NCI-H187 (cell line): Measurements from ENCODE around the gene KIF13A.
A peak's percentile ranks its signal among the peaks of the same experiment; 100 is the strongest.
"Not testable (repeated sequence)": the region's sequence is repeated elsewhere in the genome, so short reads cannot be mapped to it uniquely, and the experiment has no call there.

Source experiments
- DNase-seq, 2 experiments: peaks; one replicate each; lab custom pipeline; 2025; lab: John Stamatoyannopoulos, UW

The KIF13A gene

GRCh38 chr6:17845598-17845997, 141.8 kb downstream of the KIF13A start:
- no peak for DNase-seq

- DNase-seq, result not testable (repeated sequence)
Observed at GRCh38 chr6:17844967-17845366, 142.5 kb downstream of the KIF13A start.

GRCh38 chr6:17842934-17843821, 144.3 kb downstream of the KIF13A start:
- DNase-seq, result no peak

GRCh38 chr6:17842014-17842776, 145.2 kb downstream of the KIF13A start:
- DNase-seq, result no peak

GRCh38 chr6:17839513-17840223, 147.8 kb downstream of the KIF13A start:
- no peak for DNase-seq

- no peak for DNase-seq
Observed at GRCh38 chr6:17836293-17836692, 151.1 kb downstream of the KIF13A start.

- DNase-seq, result no peak
Observed at GRCh38 chr6:17835784-17836183, 151.7 kb downstream of the KIF13A start.

- DNase-seq, result no peak
Observed at GRCh38 chr6:17831135-17831534, 156.3 kb downstream of the KIF13A start.

GRCh38 chr6:17829905-17830304, 157.5 kb downstream of the KIF13A start:
- DNase-seq, result no peak

GRCh38 chr6:17828149-17828548, 159.3 kb downstream of the KIF13A start:
- no peak for DNase-seq

GRCh38 chr6:17826301-17826700, 161.1 kb downstream of the KIF13A start:
- DNase-seq, result no peak

GRCh38 chr6:17820055-17820454, 167.4 kb downstream of the KIF13A start:
- peak in 1 of 2 experiments; percentile 22 for DNase-seq

- DNase-seq, result no peak
Observed at GRCh38 chr6:17817763-17818162, 169.7 kb downstream of the KIF13A start.

GRCh38 chr6:17816921-17817611, 170.4 kb downstream of the KIF13A start:
- DNase-seq, result no peak

GRCh38 chr6:17813542-17813941, 173.9 kb downstream of the KIF13A start:
- no peak for DNase-seq

GRCh38 chr6:17812311-17812710, 175.1 kb downstream of the KIF13A start:
- DNase-seq, result no peak

GRCh38 chr6:17808609-17809008, 178.8 kb downstream of the KIF13A start:
- DNase-seq, result no peak

GRCh38 chr6:17807431-17807830, 180.0 kb downstream of the KIF13A start:
- DNase-seq, result not testable (repeated sequence)

GRCh38 chr6:17803409-17803808, 184.0 kb downstream of the KIF13A start:
- no peak for DNase-seq

GRCh38 chr6:17798477-17799154, 188.8 kb downstream of the KIF13A start:
- no peak for DNase-seq

GRCh38 chr6:17790489-17790888, 196.9 kb downstream of the KIF13A start:
- no peak for DNase-seq
